ENCODE data around the gene ECI2. TPM values are rescaled to one million over a fixed set of nuclear protein-coding genes. Genes with fewer than 3 reads are reported as not detected.
A peak's percentile ranks its signal among the peaks of the same experiment; 100 is the strongest.

The ECI2 gene
- 28.0 and 28.3 TPM in 2 replicates for total RNA-seq
- 33.6 TPM for total RNA-seq (2013)
- 12.8 and 15.2 TPM in 2 replicates for polyA plus RNA-seq
- 9.7 and 20.7 TPM in 2 replicates for polyA minus RNA-seq

- ChIA-PET POLR2A (interaction anchor here (1.3 to 2.1 kb wide), 3 partner anchors 19 to 117 kb away, joined by 4 to 15 read pairs (median 13); a partner anchor contains a TSS), CTCF (interaction anchor here (1.3 to 12.2 kb wide), 4 partner anchors 19 to 286 kb away, joined by 3 to 130 read pairs (median 8); partner anchors contain the start of gene FAM50B)
- Histone ChIP-seq H2AFZ (ENCODE audit: insufficient read depth, low read depth, low read length, poor library complexity, severe bottlenecking) (peak within 1 kb of the TSS; percentile 90), H3K36me3 (replicated peaks in 1 of 2; ENCODE audit: control extremely low read depth in 1 of 2, control insufficient read depth in 1 of 2, extremely low read depth in 1 of 2, insufficient read depth in 2 of 2, low read length in 1 of 2) (peaks cover 0 to 16% of the 10 kb centered on the region in 2 experiments), H3K4me3 (ENCODE audit: control extremely low read depth in 1 of 5, extremely low read depth in 1 of 5, insufficient read depth in 1 of 5, low read depth in 2 of 5, low read length in 4 of 5) (peak within 1 kb of the TSS; percentile 75 to 88 (median 85)), H3K4me2 (replicated peaks; ENCODE audit: low read depth, low read length, poor library complexity, severe bottlenecking) (peak within 1 kb of the TSS; percentile 86), H3K27ac (ENCODE audit: low read length in 2 of 2) (peak within 1 kb of the TSS; percentile 54 to 57), H3K9ac (ENCODE audit: low read length) (peak within 1 kb of the TSS; percentile 83), H4K20me1 (ENCODE audit: control insufficient read depth, insufficient read depth, low read length, poor library complexity, severe bottlenecking) (no peaks in the 10 kb centered on the region), H3K27me3 (replicated peaks in 1 of 4; ENCODE audit: control extremely low read depth in 1 of 4, control insufficient read depth in 3 of 4, insufficient read depth in 4 of 4, low read length in 3 of 4) (no peaks in the 10 kb centered on the region), H3K4me1 (ENCODE audit: control insufficient read depth in 2 of 2, insufficient read depth in 2 of 2, low read length in 2 of 2) (peaks cover 15 to 21% of the 10 kb centered on the region in 2 donors), H3K9me3 (ENCODE audit: control extremely low read depth in 1 of 3, control insufficient read depth in 2 of 3, insufficient read depth in 1 of 3, low read length in 2 of 3) (peaks cover 0 to 9% (median 0%) of the 10 kb centered on the region in 3 donors), H3K79me2 (ENCODE audit: control insufficient read depth, insufficient read depth, low read length) (peaks cover 9% of the 10 kb centered on the region)
- DNase-seq = no peak
- Mint-ChIP-seq H3K9me3 (ENCODE audit: insufficient read depth) (no peaks in the 10 kb centered on the region), H3K4me3 (peak within 1 kb of the TSS; percentile 94), H3K27ac (peak within 1 kb of the TSS; percentile 93), H3K27me3 (no peaks in the 10 kb centered on the region), H3K4me1 (peaks cover 23% of the 10 kb centered on the region)
- intact Hi-C loops (cut with micrococcal nuclease) = loop anchor here (1.0 to 10.0 kb wide), 11 partner anchors 114 to 1888 kb away; partner anchors contain the start of genes BPHL, CDYL, FARS2 and GMDS
- peak; percentile 6 for ATAC-seq (ENCODE audit: low read depth)
- TF ChIP-seq EZH2 (IDR thresholded peaks at IDR 0.05; ENCODE audit: borderline replicate concordance, insufficient read depth, low read depth, low read length, poor library complexity, severe bottlenecking) = no peak
- no peak for TF ChIP-seq CTCF (IDR thresholded peaks at IDR 0.05)
- WGBS (ENCODE audit: insufficient coverage) = under 1% methylated on average over 61 of the region's 66 CpGs
Measured at GRCh38 chr6:4134841-4135664, at the start of gene ECI2. ECI2 (minus strand) TSS chr6:4135575; CDS start chr6:4135560, 15 bp downstream.

Measured in B cell (primary cell).